Measurements from ENCODE around the gene CNN2.
A peak's percentile ranks its signal among the peaks of the same experiment; 100 is the strongest.

CNN2 gene

DNA sequence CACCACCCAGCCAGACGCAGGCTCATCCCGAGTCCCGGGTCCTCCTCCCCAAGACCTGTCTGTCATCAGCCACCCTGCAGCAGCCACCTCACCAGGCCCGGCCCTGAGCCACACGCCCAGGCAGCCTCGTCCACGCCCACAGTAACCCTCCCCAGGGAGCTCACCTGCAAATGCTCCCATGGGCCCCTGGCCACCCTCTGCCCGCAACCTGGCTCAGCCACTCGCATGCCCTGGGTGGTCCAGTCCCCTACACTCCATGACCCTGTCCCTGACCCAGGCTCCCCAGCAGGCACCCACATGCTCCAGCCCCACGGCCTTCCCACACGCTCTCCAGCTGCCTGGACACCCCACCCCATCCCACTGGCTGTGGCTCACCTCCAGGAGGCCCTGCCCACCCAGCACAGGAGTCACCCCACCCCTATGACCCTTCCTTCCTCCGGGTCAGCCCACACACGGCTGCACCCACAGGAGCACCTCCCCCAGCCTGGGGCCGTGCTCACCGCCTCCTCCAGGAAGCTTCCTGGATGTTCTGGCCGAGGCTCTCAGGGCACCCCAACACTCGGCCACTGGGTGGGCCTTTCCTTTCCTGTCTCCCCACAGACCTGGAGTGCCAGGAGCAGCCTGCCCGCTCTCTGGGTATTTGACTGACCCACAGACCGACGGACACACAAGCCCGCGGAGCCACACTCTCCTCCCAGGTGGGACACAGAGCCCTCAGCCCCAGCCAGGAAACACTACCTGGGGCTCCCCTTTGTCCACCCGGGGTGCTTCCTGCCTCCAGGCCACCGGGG lies 9.1 kb upstream of the CNN2 start:
- Histone ChIP-seq H3K27ac (replicated peaks) (peak overlapping the region; percentile 23; the same call in 1 of the 2 replicates), H3K4me3 (replicated peaks; ENCODE audit: insufficient read depth, low read length) (peak overlapping the region; percentile 6), H3K27me3 (ENCODE audit: insufficient read depth, poor library complexity, severe bottlenecking) (no peaks in the 10 kb centered on the region)
- peak in 1 of 2 experiments; percentile 54 for DNase-seq (ENCODE audit: low read depth in 1 of 2, low spot score in 1 of 2)
- 0 out of 2 replicates have a peak, but pooled peaks have one; percentile 7 for TF ChIP-seq POLR2AphosphoS5 (IDR thresholded peaks at IDR 0.05; ENCODE audit: low read depth)
- TF ChIP-seq, protein P1, sequence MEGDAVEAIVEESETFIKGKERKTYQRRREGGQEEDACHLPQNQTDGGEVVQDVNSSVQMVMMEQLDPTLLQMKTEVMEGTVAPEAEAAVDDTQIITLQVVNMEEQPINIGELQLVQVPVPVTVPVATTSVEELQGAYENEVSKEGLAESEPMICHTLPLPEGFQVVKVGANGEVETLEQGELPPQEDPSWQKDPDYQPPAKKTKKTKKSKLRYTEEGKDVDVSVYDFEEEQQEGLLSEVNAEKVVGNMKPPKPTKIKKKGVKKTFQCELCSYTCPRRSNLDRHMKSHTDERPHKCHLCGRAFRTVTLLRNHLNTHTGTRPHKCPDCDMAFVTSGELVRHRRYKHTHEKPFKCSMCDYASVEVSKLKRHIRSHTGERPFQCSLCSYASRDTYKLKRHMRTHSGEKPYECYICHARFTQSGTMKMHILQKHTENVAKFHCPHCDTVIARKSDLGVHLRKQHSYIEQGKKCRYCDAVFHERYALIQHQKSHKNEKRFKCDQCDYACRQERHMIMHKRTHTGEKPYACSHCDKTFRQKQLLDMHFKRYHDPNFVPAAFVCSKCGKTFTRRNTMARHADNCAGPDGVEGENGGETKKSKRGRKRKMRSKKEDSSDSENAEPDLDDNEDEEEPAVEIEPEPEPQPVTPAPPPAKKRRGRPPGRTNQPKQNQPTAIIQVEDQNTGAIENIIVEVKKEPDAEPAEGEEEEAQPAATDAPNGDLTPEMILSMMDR (IDR thresholded peaks at IDR 0.05; ENCODE audit: insufficient read depth, low read length): no peak

DNA sequence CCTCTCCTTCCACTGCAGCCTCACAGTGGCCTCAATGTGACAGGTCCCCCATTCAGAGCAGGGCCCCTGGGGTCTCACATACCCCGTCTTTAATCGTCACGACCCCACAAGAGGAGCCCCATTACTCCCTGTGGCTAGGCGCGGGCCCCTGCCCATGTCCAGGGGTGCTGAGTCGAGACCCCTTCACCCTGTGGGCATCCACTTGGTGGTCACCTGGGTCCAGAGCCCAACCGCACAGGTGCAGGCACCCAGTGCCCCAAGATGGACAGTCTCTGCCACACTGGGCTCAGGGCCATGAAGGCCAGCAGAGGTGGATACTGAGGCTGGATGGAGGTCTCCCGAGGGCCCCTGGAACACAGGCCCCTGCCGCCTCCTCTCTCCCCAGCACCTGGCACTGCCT lies 8.5 kb upstream of the CNN2 start:
- DNase-seq (ENCODE audit: low read depth in 1 of 2, low spot score in 1 of 2): no peak
- H3K27me3 ChIP-seq (ENCODE audit: insufficient read depth, poor library complexity, severe bottlenecking): no peaks in the 10 kb centered on the region
- TF ChIP-seq, protein P2, sequence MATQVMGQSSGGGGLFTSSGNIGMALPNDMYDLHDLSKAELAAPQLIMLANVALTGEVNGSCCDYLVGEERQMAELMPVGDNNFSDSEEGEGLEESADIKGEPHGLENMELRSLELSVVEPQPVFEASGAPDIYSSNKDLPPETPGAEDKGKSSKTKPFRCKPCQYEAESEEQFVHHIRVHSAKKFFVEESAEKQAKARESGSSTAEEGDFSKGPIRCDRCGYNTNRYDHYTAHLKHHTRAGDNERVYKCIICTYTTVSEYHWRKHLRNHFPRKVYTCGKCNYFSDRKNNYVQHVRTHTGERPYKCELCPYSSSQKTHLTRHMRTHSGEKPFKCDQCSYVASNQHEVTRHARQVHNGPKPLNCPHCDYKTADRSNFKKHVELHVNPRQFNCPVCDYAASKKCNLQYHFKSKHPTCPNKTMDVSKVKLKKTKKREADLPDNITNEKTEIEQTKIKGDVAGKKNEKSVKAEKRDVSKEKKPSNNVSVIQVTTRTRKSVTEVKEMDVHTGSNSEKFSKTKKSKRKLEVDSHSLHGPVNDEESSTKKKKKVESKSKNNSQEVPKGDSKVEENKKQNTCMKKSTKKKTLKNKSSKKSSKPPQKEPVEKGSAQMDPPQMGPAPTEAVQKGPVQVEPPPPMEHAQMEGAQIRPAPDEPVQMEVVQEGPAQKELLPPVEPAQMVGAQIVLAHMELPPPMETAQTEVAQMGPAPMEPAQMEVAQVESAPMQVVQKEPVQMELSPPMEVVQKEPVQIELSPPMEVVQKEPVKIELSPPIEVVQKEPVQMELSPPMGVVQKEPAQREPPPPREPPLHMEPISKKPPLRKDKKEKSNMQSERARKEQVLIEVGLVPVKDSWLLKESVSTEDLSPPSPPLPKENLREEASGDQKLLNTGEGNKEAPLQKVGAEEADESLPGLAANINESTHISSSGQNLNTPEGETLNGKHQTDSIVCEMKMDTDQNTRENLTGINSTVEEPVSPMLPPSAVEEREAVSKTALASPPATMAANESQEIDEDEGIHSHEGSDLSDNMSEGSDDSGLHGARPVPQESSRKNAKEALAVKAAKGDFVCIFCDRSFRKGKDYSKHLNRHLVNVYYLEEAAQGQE (IDR thresholded peaks at IDR 0.05; ENCODE audit: insufficient replicate concordance, low read depth): no peak
- TF ChIP-seq SPI1 (IDR thresholded peaks at IDR 0.05; ENCODE audit: borderline replicate concordance, low read depth): no peak
- no peak for TF ChIP-seq GABPA (IDR thresholded peaks at IDR 0.05; ENCODE audit: low read depth)
- TF ChIP-seq, protein P1 (IDR thresholded peaks at IDR 0.05; ENCODE audit: insufficient read depth, low read length): no peak
- no peak for TF ChIP-seq POLR2AphosphoS5 (IDR thresholded peaks at IDR 0.05; ENCODE audit: low read depth)
- H3K4me3 ChIP-seq (replicated peaks; ENCODE audit: insufficient read depth, low read length): peak overlapping the region; percentile 6
- no peak overlapping the region for H3K27ac ChIP-seq (replicated peaks)

DNA sequence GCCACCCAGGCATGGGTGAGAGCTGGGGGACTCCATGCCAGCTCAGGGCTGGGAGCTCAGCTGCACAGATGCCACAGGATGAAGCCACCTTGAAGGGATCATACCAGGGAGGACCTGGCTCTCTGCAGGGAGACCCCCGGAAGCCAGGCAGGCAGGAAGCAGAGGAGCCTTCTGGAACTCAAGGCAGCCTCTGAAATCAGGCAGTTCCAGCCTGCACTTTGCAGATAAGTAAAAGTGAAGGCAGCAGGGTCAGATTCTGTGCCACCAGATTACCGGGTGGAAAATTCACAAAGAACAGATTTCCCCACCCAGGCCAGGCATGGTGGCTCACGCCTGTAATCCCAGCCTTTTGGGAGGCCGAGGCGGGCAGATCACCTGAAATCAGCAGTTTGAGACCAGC lies 8.0 kb upstream of the CNN2 start:
- H3K27ac ChIP-seq (replicated peaks): 0 out of 2 replicates have a peak overlapping the region, but pooled peaks have one; percentile 2
- DNase-seq (ENCODE audit: low read depth in 1 of 2, low spot score in 1 of 2): no peak
- H3K27me3 ChIP-seq (ENCODE audit: insufficient read depth, poor library complexity, severe bottlenecking): no peaks in the 10 kb centered on the region
- TF ChIP-seq GABPA (IDR thresholded peaks at IDR 0.05; ENCODE audit: low read depth) (no peak), SPI1 (IDR thresholded peaks at IDR 0.05; ENCODE audit: borderline replicate concordance, low read depth) (no peak), POLR2AphosphoS5 (IDR thresholded peaks at IDR 0.05; ENCODE audit: low read depth) (no peak)
- TF ChIP-seq, protein P1 (IDR thresholded peaks at IDR 0.05; ENCODE audit: insufficient read depth, low read length): no peak
- TF ChIP-seq, protein P2 (IDR thresholded peaks at IDR 0.05; ENCODE audit: insufficient replicate concordance, low read depth): no peak
- H3K4me3 ChIP-seq (replicated peaks; ENCODE audit: insufficient read depth, low read length): no peak overlapping the region

All from HL-60 (cell line).